ENCODE data around the gene SBK1.

The SBK1 gene

DNA sequence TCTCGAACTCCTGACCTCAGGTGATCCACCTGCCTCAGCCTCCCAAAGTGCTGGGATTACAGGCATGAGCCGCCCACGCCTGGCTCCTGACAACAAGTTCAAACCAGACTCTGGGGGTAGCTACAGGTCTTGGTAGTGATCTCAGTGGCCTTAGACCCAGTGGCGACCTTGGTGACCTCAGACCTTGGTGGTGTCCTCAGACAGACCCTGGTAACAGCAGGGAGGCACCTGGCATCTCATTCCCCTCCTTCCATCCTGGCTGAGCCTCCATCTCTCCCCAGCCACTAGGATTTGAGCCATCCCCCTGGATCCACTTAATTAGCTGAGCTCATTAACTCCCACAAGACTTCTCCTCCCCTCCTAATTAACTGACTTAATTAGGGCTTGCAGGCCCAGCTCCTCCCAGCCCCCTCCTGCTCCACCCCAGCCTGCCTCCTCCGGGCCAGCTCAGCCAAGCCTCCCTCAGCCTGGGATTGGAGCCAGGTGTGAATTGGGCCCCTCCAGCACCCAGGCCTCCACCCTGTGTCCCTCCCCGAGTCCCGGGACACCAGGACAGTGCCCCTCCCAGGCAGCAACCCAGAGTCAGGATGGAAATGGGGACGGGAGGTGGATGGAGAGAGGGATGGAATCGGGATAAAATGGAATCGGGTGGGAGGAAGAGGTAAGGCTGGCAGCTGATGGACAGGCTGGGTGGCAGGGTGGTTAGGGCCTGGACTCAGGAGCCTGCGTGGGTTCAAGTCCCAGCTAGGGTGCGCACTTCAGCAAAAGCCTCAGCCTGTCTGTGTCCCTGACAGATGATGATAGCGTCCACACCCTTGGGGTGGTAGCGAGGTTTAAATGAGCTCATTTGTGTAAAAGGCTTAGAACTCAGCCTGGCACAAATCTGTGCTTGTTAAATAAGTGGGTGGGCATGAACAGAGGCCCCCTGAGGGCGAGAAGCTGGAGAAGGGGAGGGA, 11.2 kb upstream of the SBK1 start:
- H3K4me1 ChIP-seq (ENCODE audit: control insufficient read depth, insufficient read depth, low read length), result no peaks in the 10 kb centered on the region

DNA sequence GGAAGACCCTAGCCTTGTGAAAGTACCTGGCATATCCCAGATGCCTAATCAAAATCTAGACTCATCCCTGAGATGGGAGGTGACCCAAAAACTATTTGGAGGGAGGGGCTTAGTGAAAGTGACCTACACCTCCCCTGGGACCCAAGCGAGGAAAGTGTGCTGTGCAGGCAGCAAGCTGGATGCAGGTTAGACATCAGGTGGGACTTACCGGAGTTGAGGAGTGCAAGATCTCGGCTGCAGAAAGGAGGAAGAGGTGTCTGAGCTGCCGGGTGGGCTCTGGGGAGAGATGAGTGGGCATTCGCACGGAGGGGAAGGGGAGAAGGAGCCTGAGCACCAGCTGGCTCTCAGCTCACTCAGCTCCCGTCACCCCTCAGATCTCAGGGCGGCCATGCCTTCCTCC, 10.3 kb upstream of the SBK1 start:
- Histone ChIP-seq H3K4me1 (ENCODE audit: control insufficient read depth, insufficient read depth, low read length) (no peaks in the 10 kb centered on the region), H3K9me3 (ENCODE audit: control insufficient read depth, low read length) (no peaks in the 10 kb centered on the region), H3K27me3 (ENCODE audit: control insufficient read depth, insufficient read depth, low read length, poor library complexity, severe bottlenecking) (peaks cover 7% of the 10 kb centered on the region), H3K36me3 (ENCODE audit: control insufficient read depth, insufficient read depth, low read length) (no peaks in the 10 kb centered on the region), H3K27ac (ENCODE audit: insufficient read depth, low read depth, low read length, poor library complexity, severe bottlenecking) (no peak overlapping the region), H3K4me3 (ENCODE audit: insufficient read depth, low read depth, low read length) (no peak overlapping the region)
- WGBS, 2 experiments, result 93 to 94% methylated on average over 8 of the region's 8 CpGs

More for the DNA sequence above, 11.2 kb upstream of the SBK1 start:
- no peaks in the 10 kb centered on the region for H3K9me3 ChIP-seq (ENCODE audit: control insufficient read depth, low read length)
- 83 to 85% methylated on average over 15 of the region's 15 CpGs for WGBS, 2 experiments
- no peaks in the 10 kb centered on the region for H3K36me3 ChIP-seq (ENCODE audit: control insufficient read depth, insufficient read depth, low read length)
- H3K27ac ChIP-seq (ENCODE audit: insufficient read depth, low read depth, low read length, poor library complexity, severe bottlenecking), result no peak overlapping the region
- H3K4me3 ChIP-seq (ENCODE audit: insufficient read depth, low read depth, low read length), result no peak overlapping the region
- H3K27me3 ChIP-seq (ENCODE audit: control insufficient read depth, insufficient read depth, low read length, poor library complexity, severe bottlenecking), result peaks cover 11% of the 10 kb centered on the region

DNA sequence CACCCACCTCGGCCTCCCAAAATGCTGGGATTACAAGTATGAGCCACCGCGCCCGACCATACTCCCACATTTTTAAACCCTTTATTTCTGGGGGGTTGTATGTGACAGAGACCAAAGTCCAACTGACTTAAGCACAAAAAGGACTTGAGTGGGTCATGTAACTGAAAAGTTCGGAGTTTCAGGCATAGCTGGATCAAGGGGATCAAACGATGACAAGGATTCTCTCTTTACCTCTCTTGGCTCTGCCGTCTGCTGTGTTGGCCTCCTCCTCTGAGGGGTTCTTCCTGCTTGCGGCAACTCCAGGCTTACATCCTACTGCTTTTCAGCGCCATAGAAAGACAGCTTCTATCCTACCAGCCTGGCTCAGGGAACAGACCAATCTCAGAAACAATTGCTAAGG, 9.2 kb upstream of the SBK1 start:
- Histone ChIP-seq H3K27ac (ENCODE audit: insufficient read depth, low read depth, low read length, poor library complexity, severe bottlenecking) (no peak overlapping the region), H3K27me3 (ENCODE audit: control insufficient read depth, insufficient read depth, low read length, poor library complexity, severe bottlenecking) (no peaks in the 10 kb centered on the region), H3K9me3 (ENCODE audit: control insufficient read depth, low read length) (no peaks in the 10 kb centered on the region), H3K4me3 (ENCODE audit: insufficient read depth, low read depth, low read length) (no peak overlapping the region), H3K36me3 (ENCODE audit: control insufficient read depth, insufficient read depth, low read length) (no peaks in the 10 kb centered on the region), H3K4me1 (ENCODE audit: control insufficient read depth, insufficient read depth, low read length) (no peaks in the 10 kb centered on the region)
- 89 to 93% methylated on average over 5 to 9 of the region's 9 CpGs for WGBS, 2 experiments

DNA sequence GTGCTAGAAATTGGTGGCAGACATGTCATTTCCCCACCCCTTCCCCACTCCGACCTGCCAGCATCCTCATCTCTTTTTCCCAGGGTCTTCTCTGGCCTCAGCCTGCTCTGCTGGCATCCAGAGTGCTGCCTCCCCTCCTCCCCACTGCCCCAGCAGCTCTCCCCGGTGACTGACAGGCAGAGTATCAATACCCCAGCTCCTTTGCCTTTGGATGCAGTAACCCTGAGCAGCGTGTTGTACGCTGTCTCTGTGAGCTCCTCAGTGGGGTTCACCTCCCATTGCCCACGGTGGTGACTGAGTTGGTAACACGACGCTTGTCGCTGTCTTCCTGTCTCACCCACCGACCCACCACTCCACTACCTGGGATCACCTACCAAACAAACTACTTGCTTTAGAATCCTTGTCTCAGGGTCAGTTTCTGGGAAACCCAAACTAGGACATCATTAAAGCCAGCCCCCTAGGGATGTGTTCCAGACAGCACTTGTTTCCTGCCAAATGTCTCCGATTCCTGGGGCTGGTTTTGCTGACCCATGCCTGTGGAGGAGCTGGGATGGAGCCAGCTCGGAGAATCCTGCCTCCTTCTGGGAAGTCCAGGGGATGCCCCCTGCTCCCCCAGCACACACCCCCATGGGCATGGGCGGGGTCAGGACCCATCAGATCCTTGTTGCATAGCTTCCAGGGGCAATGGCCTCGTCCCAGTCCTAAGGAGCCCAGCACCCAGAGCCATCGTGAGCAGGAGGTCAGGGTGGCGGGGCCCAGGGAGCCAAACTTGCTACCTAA, 8.3 kb upstream of the SBK1 start:
- Histone ChIP-seq H3K9me3 (ENCODE audit: control insufficient read depth, low read length) (no peaks in the 10 kb centered on the region), H3K27ac (ENCODE audit: insufficient read depth, low read depth, low read length, poor library complexity, severe bottlenecking) (no peak overlapping the region), H3K4me1 (ENCODE audit: control insufficient read depth, insufficient read depth, low read length) (no peaks in the 10 kb centered on the region), H3K4me3 (ENCODE audit: insufficient read depth, low read depth, low read length) (no peak overlapping the region), H3K36me3 (ENCODE audit: control insufficient read depth, insufficient read depth, low read length) (no peaks in the 10 kb centered on the region), H3K27me3 (ENCODE audit: control insufficient read depth, insufficient read depth, low read length, poor library complexity, severe bottlenecking) (no peaks in the 10 kb centered on the region)
- 85 to 88% methylated on average over 15 of the region's 15 CpGs for WGBS, 2 experiments

DNA sequence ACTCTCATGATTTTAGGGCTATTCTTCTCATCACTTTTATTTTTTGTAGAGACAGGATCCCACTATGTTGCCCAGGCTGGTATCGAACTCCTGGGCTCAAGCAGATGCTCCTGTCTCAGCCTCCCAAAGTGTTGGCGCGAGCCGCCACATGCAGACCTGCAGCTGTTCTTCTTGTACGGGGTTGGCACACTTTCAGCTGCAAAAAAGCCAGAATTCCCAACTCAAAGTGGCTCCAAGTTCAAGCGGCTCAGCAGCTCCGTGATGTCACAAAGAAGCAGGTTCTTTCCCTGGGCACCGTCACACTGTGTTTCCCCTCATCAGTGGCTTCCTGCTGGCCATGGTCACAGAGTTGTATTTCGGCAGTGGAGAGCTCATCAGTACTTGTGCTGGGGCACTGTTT, 6.7 kb upstream of the SBK1 start:
- no peaks in the 10 kb centered on the region for H3K9me3 ChIP-seq (ENCODE audit: control insufficient read depth, low read length)
- no peak overlapping the region for H3K4me3 ChIP-seq (ENCODE audit: insufficient read depth, low read depth, low read length)
- WGBS, 2 experiments, result 94% methylated on average over 9 of the region's 9 CpGs
- H3K27me3 ChIP-seq (ENCODE audit: control insufficient read depth, insufficient read depth, low read length, poor library complexity, severe bottlenecking), result no peaks in the 10 kb centered on the region
- H3K4me1 ChIP-seq (ENCODE audit: control insufficient read depth, insufficient read depth, low read length), result no peaks in the 10 kb centered on the region
- H3K36me3 ChIP-seq (ENCODE audit: control insufficient read depth, insufficient read depth, low read length), result no peaks in the 10 kb centered on the region
- no peak overlapping the region for H3K27ac ChIP-seq (ENCODE audit: insufficient read depth, low read depth, low read length, poor library complexity, severe bottlenecking)

DNA sequence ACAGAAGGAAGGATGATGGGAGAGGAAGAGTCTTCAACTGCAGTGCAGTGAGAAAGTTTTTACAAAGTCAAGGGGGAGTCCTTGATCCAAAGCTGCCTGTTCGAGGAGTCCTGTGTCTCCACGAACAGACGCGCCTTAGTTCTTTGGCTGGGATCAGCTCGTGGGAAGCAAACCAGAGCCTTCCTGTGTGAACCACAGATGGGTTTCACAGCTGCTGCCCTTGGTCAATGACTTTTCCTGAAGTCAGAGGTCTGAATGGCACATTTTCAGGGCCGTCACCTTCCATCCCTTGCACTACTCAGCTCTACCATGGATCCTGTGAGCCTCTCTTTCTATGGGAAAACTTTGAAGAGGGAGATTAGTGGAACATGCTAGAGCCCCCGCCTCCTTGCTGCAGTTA, 4.2 kb upstream of the SBK1 start:
- Histone ChIP-seq H3K36me3 (ENCODE audit: control insufficient read depth, insufficient read depth, low read length) (no peaks in the 10 kb centered on the region), H3K4me3 (ENCODE audit: insufficient read depth, low read depth, low read length) (no peak overlapping the region), H3K27ac (ENCODE audit: insufficient read depth, low read depth, low read length, poor library complexity, severe bottlenecking) (no peak overlapping the region), H3K9me3 (ENCODE audit: control insufficient read depth, low read length) (no peaks in the 10 kb centered on the region), H3K4me1 (ENCODE audit: control insufficient read depth, insufficient read depth, low read length) (no peaks in the 10 kb centered on the region), H3K27me3 (ENCODE audit: control insufficient read depth, insufficient read depth, low read length, poor library complexity, severe bottlenecking) (no peaks in the 10 kb centered on the region)
- WGBS, 2 experiments, result 94 to 97% methylated on average over 7 of the region's 7 CpGs

DNA sequence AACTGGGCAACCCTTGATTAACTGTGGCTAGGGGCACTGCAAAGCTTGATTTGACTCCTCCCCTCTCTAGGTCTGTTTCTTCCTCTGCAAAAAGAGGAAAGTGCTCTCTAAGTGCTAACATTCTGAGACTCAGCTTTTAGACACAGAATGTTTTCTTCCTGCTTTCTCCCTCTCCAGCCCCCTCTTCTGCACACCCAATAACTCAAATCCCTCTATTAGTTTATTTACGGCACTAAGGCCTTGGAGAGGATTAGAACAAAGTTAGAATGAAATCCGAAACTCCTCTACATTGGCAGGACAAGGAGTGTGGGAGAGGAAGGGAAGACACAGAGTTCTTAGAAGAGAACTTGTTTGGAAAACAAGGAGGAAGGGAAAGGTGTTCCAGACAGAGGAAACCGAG, 3.3 kb upstream of the SBK1 start:
- Histone ChIP-seq H3K27ac (ENCODE audit: insufficient read depth, low read depth, low read length, poor library complexity, severe bottlenecking) (no peak overlapping the region), H3K9me3 (ENCODE audit: control insufficient read depth, low read length) (no peaks in the 10 kb centered on the region), H3K4me3 (ENCODE audit: insufficient read depth, low read depth, low read length) (no peak overlapping the region), H3K27me3 (ENCODE audit: control insufficient read depth, insufficient read depth, low read length, poor library complexity, severe bottlenecking) (no peaks in the 10 kb centered on the region), H3K36me3 (ENCODE audit: control insufficient read depth, insufficient read depth, low read length) (no peaks in the 10 kb centered on the region), H3K4me1 (ENCODE audit: control insufficient read depth, insufficient read depth, low read length) (peaks cover 1% of the 10 kb centered on the region)
- WGBS, 2 experiments, result 78 to 97% methylated on average over 3 of the region's 3 CpGs

DNA sequence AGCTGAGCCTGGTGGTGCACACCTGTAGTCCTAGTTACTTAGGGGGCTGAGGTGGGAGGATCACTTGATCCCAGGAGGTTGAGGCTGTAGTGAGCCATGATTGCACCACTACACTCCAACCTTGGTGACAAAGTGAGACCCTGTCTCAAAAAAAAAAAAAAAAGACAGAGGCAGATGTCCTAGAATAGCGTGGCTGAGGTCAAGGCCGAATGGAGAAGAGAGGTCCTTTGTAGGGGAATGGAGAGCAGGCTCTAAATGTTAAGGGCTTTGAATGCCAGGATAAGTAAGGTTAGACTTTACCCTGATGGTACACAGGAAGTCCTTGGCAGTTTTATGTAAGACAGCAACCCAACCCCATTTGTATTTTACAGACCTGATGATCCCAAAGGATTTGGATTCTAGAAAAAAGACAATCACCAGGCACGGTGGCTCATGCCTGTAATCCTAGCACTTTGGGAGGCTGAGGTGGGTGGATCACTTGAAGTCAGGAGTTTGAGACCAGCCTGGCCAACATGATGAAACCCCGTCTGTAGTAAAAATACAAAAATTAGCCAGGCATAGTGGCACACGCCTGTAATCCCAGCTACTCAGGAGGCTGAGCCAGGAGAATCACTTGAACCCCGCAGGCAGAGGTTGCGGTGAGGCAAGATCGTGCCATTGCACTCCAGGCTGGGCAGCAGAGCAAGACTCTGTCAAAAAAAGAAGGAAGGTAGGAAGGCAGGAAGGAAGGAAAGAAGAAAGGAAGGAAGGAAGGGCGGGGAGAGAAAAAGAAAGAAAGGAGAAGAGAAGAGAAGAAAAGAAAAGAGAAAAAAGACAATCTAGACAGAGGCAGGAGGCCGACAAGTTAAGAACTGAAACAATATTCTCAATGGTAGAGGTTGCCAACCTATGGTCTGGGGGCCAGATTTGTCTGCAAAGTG, 2.1 kb upstream of the SBK1 start:
- Histone ChIP-seq H3K27me3 (ENCODE audit: control insufficient read depth, insufficient read depth, low read length, poor library complexity, severe bottlenecking) (no peaks in the 10 kb centered on the region), H3K9me3 (ENCODE audit: control insufficient read depth, low read length) (no peaks in the 10 kb centered on the region), H3K4me1 (ENCODE audit: control insufficient read depth, insufficient read depth, low read length) (peaks cover 11% of the 10 kb centered on the region), H3K4me3 (ENCODE audit: insufficient read depth, low read depth, low read length) (no peak overlapping the region), H3K27ac (ENCODE audit: insufficient read depth, low read depth, low read length, poor library complexity, severe bottlenecking) (no peak overlapping the region), H3K36me3 (ENCODE audit: control insufficient read depth, insufficient read depth, low read length) (no peaks in the 10 kb centered on the region)
- WGBS, 2 experiments, result 92 to 93% methylated on average over 10 of the region's 10 CpGs

DNA sequence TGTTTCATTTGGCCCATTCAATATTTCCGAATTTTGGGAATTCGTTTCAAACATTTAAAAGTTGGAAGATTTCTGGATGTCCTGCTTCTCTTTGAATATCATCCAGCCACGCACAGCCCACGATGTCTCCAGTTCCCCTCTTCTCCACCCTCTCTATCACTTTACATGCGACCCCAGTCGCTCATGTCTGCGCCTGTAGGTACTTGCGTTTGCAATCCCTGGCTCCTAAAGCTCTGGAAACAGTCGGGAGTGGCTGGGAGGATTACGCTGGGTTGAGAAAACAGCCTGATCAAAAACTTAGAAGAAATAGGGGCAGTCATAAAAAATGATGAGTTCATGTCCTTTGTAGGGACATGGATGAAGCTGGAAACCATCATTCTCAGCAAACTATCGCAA, 1.5 kb upstream of the SBK1 start:
- no peaks in the 10 kb centered on the region for H3K36me3 ChIP-seq (ENCODE audit: control insufficient read depth, insufficient read depth, low read length)
- H3K4me3 ChIP-seq (ENCODE audit: insufficient read depth, low read depth, low read length), result peak overlapping the region; percentile 10
- 69 to 72% methylated on average over 10 of the region's 11 CpGs for WGBS, 2 experiments
- peaks cover 11% of the 10 kb centered on the region for H3K4me1 ChIP-seq (ENCODE audit: control insufficient read depth, insufficient read depth, low read length)
- H3K9me3 ChIP-seq (ENCODE audit: control insufficient read depth, low read length), result no peaks in the 10 kb centered on the region
- no peaks in the 10 kb centered on the region for H3K27me3 ChIP-seq (ENCODE audit: control insufficient read depth, insufficient read depth, low read length, poor library complexity, severe bottlenecking)
- no peak overlapping the region for H3K27ac ChIP-seq (ENCODE audit: insufficient read depth, low read depth, low read length, poor library complexity, severe bottlenecking)
